Measurements from ENCODE around the gene MORF4L1. TPM values are rescaled to one million over a fixed set of nuclear protein-coding genes. Genes with fewer than 3 reads are reported as not detected.
"Not testable (repeated sequence)": the region's sequence is repeated elsewhere in the genome, so short reads cannot be mapped to it uniquely, and the experiment has no call there.

MORF4L1 gene
- total RNA-seq, 1 donor from 2014 or later = 384 TPM

DNA sequence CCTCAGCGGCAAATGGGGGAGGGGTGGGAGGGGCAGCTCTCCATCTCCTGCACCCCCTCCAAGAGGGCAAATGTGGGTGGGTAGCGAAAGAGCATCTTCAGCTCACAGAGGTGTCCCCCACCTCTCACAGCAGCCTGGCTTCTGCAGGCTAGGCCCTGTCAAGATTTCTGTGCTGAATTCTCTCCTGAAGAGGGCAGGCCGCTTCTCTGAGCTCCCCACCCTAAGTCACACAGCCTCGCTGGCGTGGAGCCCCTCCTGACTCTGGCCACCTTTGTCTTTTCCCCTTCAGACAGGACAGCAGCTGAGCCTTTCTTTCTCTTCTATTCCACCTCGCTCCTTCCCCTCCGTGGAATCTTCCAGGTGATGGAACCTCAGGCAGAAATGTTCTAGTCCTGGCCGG lies 35.1 kb upstream of the MORF4L1 start:
- no peak for DNase-seq (ENCODE audit: low read depth)
- TF ChIP-seq, protein P1, sequence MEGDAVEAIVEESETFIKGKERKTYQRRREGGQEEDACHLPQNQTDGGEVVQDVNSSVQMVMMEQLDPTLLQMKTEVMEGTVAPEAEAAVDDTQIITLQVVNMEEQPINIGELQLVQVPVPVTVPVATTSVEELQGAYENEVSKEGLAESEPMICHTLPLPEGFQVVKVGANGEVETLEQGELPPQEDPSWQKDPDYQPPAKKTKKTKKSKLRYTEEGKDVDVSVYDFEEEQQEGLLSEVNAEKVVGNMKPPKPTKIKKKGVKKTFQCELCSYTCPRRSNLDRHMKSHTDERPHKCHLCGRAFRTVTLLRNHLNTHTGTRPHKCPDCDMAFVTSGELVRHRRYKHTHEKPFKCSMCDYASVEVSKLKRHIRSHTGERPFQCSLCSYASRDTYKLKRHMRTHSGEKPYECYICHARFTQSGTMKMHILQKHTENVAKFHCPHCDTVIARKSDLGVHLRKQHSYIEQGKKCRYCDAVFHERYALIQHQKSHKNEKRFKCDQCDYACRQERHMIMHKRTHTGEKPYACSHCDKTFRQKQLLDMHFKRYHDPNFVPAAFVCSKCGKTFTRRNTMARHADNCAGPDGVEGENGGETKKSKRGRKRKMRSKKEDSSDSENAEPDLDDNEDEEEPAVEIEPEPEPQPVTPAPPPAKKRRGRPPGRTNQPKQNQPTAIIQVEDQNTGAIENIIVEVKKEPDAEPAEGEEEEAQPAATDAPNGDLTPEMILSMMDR (conservative IDR thresholded peaks at IDR 0.05; ENCODE audit: low read depth, low read length) = no peak

DNA sequence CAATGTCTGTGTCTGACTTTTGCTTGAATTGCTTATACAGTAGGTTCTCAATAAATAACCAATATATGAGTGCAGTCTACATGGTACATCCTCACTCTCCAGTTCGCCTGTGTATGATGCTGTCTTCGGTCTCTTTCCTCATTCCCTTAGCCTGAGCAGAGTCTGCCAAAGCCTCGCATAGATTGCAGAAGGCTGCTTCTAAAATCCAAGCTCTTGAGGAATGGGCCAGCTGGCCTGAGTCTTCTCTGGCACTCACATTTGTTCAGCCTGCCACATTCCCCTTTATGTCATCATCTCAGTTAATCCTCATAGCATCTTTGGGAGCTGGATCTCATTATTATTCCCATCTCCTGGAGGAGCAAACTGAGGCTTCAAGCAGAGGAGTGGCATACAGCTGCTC lies 34.2 kb upstream of the MORF4L1 start:
- TF ChIP-seq, protein P1 (conservative IDR thresholded peaks at IDR 0.05; ENCODE audit: low read depth, low read length) = no peak
- no peak overlapping the region for H3K4me3 ChIP-seq (ENCODE audit: low read depth, low read length)
- DNase-seq (ENCODE audit: low read depth) = no peak

More for the DNA sequence above, 35.1 kb upstream of the MORF4L1 start:
- no peak overlapping the region for H3K4me3 ChIP-seq (ENCODE audit: low read depth, low read length)

DNA sequence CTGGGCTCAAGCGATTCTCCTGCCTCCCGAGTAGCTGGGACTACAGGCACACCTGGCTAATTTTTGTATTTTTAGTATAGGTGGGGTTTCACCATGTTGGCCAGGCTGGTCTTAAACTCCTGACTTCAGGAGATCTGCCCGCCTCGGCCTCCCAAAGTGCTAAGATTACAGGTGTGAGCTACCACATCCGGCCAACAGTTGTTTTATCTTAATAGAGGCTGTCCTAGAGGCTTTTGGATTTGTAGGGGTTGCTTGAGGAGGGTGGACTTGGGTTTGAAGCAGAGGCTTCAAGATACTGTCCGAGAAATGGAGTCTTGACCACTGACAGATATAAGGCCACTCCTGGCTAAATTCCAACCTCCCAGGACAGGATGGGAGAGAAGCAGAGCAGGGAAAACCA lies 33.5 kb upstream of the MORF4L1 start:
- not testable (repeated sequence) for DNase-seq (ENCODE audit: low read depth); H3K4me3 ChIP-seq (ENCODE audit: low read depth, low read length)

DNA sequence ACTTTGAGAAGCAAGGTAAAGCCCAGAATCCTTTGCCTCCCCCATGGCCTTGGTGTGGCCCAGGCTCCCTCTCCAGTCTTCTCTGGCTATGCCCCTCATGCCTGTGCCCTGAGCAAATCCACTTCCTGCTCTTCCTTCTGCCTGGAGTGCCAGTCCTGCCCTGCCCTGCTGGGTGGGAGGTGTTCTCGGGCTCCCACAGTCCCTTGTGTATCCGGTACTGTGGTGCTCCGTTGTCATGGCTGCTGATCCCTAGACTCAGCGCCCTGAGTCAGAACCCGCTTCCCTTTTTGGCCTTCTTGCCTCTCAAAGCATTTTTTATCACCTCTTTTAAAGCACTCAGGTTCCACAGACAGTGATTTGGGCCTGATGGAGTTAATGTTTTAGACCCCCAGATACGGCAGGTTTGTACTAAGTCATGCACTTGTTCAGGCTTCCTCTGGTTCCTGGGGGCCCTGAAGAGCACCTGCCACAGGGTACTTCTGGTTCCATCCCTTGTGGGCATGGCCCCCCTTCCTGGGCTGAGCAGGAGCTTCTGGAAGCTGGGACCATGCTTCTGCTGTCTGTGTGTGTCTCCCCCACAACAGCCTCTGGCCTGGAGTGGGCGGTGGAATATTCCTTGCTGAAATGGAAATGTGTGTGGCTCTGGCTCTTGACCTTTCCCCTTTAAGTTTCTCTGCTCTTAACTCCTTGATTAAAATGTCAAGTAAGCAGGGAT lies 31.9 kb upstream of the MORF4L1 start:
- TF ChIP-seq, protein P1 (conservative IDR thresholded peaks at IDR 0.05; ENCODE audit: low read depth, low read length) = no peak
- DNase-seq (ENCODE audit: low read depth) = no peak
- H3K4me3 ChIP-seq (ENCODE audit: low read depth, low read length) = no peak overlapping the region

DNA sequence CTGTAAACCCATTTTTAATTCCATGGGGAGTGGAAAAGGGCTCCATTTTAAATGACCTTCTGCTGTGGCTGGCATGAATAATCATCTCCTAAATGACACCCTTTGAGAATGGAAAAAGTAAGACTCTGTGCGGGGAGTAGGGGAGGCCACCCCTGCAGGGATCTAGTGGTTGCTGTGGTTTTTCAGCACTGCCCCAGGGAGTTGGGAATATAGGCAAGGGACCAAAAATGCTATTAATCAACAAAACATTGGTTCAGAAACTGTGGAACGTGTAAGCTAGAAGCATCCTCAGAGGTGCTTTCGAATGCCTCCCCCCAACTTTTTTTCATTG lies 31.3 kb upstream of the MORF4L1 start:
- H3K4me3 ChIP-seq (ENCODE audit: low read depth, low read length) = no peak overlapping the region
- TF ChIP-seq, protein P1 (conservative IDR thresholded peaks at IDR 0.05; ENCODE audit: low read depth, low read length) = no peak
- no peak for DNase-seq (ENCODE audit: low read depth)

DNA sequence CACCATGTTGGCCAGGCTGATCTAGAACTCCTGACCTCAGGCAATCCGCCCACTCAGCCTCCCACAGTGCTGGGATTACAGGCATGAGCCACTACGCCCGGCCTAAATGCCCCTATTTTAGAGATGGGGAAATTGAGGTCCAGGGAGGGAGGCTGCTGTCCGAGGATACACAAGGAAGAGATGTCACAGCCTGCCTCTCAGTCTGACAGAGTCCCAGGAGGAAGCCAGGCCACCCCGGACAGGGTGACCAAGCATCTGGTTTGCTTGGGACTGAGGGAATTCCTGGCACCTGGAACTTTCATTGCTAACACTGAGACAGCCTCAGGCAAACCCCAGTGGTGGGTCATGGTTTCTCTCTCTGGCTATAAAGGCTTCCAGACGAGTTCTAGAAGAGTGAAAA lies 30.8 kb upstream of the MORF4L1 start:
- TF ChIP-seq, protein P1 (conservative IDR thresholded peaks at IDR 0.05; ENCODE audit: low read depth, low read length) = no peak
- no peak for DNase-seq (ENCODE audit: low read depth)
- H3K4me3 ChIP-seq (ENCODE audit: low read depth, low read length) = no peak overlapping the region

DNA sequence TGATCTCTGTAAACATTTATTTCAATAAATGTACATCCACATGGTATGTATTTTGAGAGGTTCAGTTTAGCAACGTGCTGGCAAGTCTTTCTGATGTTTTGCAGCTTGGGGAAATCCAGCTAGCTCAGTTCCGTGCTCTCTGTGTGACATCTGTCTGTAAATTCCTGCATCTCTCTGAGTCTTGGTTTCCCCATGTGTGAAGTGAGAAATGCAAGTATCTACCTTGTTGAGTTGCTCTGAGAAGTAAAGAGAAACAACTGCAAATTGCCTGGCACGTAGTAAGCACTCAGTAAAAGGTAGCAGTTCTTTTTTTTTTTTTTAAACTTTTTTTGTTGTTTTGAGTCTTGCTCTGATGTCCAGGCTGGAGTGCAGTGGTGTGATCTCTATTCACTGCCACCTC lies 30.2 kb upstream of the MORF4L1 start:
- no peak for DNase-seq (ENCODE audit: low read depth)
- no peak overlapping the region for H3K4me3 ChIP-seq (ENCODE audit: low read depth, low read length)
- TF ChIP-seq, protein P1 (conservative IDR thresholded peaks at IDR 0.05; ENCODE audit: low read depth, low read length) = no peak

DNA sequence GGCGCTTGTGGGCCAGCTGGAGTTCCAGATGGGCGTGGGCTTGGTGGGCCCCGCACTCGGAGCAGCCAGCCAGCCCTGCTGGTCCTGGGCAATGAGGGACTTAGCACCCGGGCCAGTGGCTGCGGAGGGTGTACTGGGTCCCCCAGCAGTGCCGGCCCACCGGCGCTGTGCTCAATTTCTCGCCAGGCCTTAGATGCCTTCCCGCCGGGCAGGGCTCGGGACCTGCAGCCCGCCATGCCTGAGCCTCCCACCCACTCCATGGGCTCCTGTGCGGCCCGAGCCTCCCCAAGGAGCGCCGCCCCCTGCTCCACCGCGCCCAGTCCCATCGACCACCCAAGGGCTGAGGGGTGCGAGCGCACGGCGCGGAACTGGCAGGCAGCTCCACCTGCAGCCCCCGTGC lies 25.8 kb upstream of the MORF4L1 start:
- not testable (repeated sequence) for H3K4me3 ChIP-seq (ENCODE audit: low read depth, low read length); DNase-seq (ENCODE audit: low read depth)

DNA sequence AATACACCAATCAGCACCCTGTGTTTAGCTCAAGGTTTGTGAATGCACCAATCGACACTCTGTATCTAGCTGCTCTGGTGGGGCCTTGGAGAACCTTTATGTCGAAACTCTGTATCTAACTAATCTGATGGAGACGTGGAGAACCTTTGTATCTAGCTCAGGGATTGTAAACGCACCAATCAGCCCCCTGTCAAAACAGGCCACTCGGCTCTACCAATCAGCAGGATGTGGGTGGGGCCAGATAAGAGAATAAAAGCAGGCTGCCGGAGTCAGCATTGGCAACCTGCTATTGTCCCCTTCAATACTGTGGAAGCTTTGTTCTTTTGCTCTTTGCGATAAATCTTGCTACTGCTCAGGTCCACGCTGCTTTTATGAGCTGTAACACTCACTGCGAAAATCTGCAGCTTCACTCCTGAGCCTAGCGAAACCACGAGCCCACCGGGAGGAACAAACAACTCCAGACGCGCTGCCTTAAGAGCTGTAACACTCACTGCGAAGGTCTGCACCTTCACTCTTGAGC lies 25.2 kb upstream of the MORF4L1 start:
- DNase-seq (ENCODE audit: low read depth); H3K4me3 ChIP-seq (ENCODE audit: low read depth, low read length): not testable (repeated sequence)

Measured in epithelial cell of proximal tubule (primary cell).